GM19395 (cell line): ENCODE measurements around the gene KCNQ1OT1.

Experiments used
- ATAC-seq: cut with Tn5 transposase; IDR thresholded peaks from one replicate; pipeline ENCODE4 v1.9.1; 2021; ENCODE audit warnings: mild to moderate bottlenecking, moderate library complexity; ENCODE audit not compliant: unreplicated experiment

Gene KCNQ1OT1

DNA sequence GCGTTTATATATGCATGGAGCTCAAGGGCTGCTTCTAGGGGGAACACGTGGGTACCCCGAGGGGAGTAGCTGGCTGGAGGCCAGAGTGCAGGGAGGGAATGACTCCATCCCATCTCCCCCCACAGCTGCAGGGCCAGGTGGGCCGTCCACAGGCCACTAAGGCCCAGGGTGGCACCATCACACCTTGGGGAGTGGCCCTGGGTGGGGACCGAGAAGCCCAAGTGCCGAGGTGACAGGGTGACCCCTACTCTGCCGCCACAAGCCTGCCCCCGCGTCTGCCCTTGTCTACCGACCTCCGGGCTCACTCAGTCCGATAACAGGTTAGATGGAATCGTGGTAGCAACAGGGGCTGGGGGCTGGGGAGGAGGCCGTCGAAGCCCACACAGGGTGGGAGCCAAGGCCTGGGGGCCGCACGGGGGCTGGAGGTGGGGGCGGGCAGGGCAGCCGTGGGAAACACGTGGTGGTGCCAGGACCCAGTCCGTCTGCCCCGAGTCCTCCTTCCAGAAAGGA lies 125.7 kb downstream of the KCNQ1OT1 start:
- ATAC-seq: no peak

DNA sequence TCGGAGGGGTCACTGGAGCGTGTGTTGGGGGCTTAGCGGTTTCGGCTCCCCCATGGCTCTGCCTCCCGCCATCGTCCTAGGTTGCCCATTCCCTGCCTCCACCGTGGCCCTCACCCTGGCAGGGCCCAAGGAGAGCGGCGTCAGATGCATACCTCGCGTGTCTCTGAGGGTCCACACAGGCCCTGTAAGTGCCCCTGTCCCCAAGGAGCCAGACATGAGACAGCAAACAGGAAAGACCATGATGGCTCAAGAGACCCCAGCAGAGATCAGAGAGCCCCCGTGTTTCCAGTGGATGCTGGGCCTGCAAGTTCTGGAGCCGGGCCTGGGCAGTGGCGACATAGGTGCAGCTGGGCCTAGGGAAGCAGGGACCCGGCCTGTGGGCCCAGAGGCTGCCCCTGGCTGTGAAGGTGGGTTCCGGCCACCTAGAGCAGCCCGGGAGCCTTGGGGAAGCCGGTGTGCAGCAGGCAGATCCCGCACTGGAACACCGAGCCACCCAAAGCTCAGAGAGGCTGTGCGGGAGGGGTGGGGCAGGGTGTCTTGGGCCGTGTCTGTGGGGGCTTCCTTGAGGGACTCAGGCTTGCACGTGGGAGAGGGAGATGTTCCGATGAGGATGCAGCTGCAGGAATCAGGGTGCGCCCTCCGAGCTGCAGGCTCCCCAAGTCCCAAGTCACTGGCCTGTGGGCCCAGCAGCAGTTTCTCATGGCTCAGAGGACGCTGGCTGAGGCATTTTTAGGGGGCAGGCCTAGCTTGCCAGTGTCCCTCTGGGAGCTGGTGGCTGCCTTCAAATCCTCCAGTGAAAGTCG lies 126.4 kb downstream of the KCNQ1OT1 start:
- ATAC-seq: no peak

DNA sequence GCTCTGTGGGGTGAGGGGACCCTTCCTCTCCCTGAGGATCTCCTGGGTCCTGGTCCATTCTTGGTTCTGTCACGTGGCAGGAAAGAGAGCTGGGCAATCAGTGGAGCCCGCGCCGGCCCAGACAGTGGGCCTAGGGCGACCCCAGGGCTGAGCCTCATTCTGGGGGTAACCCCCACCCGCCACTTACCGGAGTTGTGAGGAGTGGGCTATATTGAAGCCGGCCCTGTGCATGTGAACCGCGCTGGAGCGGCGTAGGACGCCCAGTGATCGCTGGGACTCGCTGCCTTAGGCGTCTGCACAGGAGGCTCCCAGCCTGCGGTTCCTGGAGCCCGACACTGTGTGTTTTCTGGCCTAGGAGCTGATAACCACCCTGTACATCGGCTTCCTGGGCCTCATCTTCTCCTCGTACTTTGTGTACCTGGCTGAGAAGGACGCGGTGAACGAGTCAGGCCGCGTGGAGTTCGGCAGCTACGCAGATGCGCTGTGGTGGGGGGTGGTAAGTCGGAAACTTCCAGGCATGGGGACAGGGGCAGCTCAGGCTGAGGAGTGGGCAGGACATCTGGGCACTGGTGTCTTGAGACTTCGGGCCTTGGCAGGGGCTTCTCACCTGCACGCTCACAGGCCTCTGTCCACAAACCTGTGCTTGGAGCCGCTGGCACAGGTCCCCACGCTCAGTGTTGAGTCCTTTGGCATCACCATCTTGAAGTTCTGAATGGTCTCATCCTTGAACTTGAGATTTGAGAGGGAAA lies 127.1 kb downstream of the KCNQ1OT1 start:
- ATAC-seq: no peak

DNA sequence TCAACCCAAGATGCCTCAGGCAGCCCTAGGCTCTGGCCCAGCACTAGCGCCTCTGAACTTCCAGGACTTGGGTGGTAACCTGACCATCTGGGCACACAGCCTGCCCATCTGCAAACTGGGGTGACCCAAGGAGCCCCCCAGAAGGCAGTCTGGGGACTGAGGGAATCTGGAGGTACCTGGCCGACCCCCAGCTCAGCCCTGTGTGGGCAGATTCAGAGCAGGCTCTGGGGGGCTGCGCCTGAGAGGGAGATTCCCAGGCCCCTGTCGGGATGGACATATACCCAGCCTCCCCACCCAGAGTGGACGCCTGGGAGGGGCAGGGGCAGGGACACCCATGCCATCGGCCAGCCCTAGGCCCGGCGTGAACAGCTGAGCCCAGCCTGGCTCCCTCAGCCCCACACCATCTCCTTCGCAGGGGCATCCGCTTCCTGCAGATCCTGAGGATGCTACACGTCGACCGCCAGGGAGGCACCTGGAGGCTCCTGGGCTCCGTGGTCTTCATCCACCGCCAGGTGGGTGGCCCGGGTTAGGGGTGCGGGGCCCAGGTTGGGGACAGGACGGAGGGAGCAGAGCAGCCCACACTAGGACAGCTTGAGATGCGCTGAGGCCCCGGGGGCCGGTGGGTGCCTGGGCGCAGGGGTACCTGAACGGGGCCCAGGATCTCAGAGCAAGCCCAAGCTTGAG lies 128.1 kb downstream of the KCNQ1OT1 start:
- no peak for ATAC-seq

- no peak for ATAC-seq
Measured at GRCh38 chr11:2570841-2571597, 128.8 kb downstream of the KCNQ1OT1 start.

DNA sequence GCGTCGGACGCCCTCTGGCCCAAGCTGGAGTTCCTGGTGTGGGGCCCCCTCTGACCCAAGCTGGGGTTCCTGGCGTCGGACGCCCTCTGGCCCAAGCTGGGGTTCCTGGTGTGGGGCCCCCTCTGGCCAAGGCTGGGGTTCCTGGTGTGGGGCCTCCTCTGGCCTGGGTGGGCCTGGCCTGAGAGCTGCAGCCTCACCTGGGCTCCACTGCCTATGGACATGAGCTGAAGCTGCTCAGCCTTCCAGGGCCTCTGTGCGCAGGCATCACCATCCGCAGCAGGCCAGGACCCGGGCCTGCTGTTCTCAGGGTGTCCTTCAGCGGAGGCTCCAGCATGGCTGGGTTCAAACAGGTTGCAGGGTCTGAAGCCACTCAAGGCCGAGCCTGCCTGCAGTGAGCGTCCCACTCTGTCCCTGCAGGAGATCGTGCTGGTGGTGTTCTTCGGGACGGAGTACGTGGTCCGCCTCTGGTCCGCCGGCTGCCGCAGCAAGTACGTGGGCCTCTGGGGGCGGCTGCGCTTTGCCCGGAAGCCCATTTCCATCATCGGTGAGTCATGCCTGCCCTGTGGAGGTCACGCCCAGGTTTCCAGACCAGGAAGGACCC lies 129.5 kb downstream of the KCNQ1OT1 start:
- no peak for ATAC-seq

DNA sequence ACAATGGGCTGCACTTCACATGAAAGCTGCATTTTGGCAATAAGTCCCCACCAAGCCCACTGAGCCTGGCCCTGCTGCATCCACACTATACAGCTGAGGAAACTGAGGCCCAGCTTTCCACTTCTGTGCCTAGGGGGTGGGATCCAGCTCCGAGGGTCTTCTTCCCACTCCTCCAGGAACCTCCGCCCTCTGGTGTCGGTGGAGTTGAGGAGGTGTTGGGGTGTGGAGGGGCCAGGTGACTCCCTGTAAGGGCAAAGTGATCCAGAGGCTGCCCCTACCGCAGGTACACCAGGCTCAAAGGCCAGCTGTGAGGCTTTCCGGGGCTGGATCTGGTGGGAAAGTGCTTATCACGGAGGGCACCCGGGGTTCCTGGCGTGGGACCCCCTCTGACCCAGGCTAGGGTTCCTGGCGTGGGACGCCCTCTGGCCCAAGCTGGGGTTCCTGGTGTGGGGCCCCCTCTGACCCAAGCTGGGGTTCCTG lies 130.0 kb downstream of the KCNQ1OT1 start:
- ATAC-seq: no peak

- no peak for ATAC-seq
Measured at GRCh38 chr11:2569321-2569721, 130.5 kb downstream of the KCNQ1OT1 start.

- no peak for ATAC-seq
Measured at GRCh38 chr11:2567026-2567671, 132.6 kb downstream of the KCNQ1OT1 start.

DNA sequence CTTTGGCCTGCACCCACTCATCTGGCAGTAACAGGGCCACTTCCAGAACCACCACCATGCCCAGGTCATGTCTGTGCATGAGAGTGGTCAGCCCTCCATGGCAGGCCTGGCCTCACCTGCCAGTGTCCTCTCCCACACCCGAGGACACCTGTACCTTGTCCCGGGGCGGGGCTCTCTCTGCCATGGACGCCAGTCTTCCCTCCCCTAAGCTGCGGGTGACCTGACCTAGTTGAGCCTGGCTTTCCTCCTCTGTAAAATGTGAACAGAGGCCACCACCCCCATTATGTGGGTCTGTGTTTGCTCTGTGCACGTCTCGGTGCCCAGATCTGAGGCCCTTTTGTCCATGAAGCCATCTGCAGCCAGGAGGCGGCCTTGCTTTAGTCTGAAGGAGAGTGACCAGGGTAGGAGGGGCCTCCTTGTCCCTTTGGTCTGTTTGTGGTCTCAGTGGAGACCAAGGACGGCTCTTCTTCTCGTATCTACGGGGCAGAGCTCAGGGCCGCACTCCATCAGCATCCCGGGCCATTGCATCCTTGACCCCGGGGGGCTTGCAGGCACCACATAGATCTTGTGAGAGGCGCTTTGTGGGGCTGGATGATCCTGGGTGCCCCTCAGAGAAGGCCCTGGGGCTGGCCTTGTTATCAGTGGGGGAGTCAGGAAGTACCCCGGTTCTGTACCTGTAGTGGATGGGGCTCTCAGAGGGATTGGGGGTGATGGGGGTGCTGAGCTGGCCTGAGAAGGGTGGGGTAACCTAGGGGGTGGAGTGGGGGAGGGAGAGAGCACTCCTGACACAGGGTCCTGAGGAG lies 133.4 kb downstream of the KCNQ1OT1 start:
- no peak for ATAC-seq

- no peak for ATAC-seq
Measured at GRCh38 chr11:2565447-2566222, 134.2 kb downstream of the KCNQ1OT1 start.

DNA sequence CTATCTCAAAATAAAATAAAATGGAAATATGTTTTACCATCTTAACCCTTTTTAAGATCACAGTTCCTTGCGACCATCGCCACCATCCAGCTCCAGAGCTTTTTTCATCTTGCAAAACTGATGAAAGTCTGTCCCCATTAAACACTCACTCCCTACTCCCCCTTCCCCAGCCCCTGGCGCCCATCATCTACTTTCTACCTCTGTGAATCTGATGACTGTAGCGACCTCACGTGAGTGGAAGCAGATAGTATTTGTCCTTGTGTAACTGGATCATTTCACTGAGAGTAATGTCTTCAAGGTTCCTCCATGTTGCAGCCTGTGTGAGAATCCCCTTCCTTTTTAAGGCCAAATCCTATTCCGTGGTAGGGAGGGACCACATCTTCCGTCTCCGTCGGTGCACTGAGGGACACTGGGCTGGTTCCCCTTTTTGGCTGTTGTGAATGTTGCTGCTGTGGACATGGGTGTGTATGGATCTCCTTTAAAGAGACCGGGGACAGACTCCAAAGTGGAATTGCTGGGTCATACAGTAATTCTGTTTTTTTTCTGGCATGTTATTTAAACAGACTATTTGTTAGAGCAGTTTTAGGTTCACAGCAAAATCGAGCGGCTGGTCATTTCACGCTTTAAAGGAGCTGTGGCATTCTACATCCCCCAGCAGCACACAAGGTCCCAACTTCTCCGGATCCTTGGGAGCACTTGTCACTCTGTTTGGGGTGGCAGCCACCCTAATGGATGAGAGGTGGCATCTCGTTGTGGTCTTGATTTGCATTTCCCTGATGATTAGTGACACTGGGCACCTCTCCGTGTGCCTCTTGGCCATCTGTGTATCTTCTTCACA lies 135.0 kb downstream of the KCNQ1OT1 start:
- ATAC-seq: no peak

DNA sequence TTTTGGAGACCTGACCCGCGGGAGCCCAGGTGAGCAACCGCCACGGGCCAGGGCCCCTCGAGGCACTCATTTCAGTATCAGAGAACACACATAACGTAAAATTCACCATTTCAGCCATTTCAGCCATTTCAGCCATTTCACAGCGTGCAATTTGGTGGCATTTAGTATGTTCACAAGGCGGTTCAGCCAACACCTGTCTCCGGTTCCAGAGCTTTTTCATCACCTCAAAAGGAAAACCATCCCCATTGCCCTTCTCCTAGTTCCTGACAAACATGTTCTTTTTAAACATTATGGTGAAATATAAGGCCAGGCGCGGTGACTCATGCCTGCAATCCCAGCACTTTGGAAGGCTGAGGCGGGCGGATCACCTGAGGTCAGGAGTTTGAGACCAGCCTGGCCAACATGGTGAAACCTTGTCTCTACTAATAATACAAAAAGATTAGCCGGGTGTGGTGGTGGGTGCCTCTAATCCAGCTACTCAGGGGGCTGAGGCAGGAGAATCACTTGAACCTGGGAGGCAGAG lies 135.7 kb downstream of the KCNQ1OT1 start:
- no peak for ATAC-seq

- ATAC-seq: no peak
Measured at GRCh38 chr11:2563213-2564007, 136.4 kb downstream of the KCNQ1OT1 start.

- ATAC-seq: no peak
Measured at GRCh38 chr11:2562890-2563212, 136.9 kb downstream of the KCNQ1OT1 start.
